ENCODE data around the gene PRKAR1A.

The PRKAR1A gene

DNA sequence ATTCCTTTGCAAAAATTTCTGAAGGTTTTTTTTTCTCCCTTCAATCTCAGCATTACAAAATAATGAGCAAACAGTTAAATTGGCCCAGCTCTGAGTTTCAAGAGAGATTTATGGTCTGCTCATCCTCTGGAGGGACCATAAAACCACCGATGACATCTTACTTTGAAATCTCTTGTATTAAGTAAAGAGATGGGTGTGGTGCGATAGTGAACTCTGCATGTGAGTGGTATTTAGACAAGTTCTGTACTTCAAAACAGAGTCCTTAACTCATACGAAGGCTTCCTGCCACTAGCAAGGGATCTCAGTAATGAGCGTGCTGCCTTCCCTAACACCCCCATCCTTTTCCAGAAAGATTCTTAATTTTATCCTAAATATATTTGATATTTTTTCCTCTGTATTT, 86.9 kb downstream of the PRKAR1A start:
- DNase-seq = no peak

DNA sequence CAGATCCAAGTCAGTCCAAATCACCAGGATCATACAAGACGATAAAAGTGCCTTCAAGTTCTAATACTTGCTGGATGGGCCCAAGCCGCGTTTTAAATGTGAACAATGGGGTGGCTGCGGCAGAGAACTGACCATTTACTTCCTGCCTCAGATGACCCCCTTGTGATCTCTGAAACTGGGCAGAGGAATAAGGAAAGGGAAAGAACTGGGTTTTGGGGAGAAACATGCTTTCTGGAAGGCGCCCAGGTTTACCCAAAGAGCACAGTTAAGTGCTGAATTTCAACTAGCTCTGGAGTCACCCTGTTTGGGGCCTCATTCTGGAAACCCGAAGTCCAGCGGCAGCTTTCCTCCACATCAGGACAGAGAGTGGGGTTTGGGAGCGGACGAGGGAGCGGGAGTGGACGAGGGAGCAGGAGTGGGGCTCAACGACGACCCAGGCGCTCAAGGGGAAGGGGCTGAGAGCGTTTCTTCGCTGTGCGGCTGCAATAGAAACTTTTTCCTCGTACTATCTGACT, 87.4 kb downstream of the PRKAR1A start:
- DNase-seq = no peak

DNA sequence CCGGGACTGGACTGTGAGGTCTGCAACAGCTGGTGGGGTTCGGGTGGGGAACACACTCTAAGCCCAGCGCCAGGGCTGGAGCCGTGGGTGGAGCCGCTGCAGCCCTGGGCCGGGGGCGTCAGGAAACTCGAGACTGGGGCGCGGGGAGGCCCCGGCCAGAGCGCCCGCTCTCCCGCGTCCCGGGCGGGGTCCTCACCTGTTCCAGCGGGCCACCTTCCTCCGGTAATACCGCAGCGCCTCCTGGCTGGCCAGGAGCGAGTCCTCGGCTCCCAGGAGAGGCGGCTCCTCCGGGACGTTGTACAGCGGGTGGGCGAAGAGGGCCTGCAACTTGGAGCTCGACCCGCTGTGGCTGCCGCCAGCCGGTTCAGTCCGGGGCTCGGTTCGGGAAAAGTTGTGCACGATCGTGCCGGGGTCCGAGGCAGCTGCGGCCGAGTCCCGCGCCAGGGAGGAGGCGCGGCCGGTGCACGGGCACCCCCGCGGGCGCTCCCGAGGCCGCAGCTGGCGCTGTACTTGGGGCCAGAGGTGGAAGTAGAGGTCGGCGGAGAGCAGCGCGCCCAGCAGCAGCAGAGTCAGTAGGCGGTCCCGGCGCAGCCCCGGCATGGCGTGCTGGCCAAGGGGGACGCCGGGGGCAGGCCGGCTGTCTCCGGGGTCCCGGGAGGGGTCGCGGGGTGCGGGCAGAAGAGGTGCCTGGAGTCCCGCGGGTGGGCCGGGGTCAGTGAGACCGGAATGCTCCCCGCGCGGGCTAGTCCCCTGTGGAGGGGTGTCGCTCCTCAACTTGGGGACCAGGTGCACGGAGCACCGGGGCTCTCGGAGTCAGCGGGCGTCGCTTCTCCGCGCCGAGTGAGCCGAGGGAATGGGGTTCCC, 88.1 kb downstream of the PRKAR1A start:
- no peak for DNase-seq
